GM23338 (cell line): ENCODE results near the gene HYAL1. TPM values are rescaled to one million over a fixed set of nuclear protein-coding genes. Genes with fewer than 3 reads are reported as not detected.

Experiments
- ATAC-seq: fragments of 200-7000 bp; cut with Tn5 transposase; 3 replicates; pipeline ENCODE4 v1.9.1; 2020
- DNase-seq: peaks from one replicate; pipeline ENCODE4 v3.0.0-alpha.2; 2015; ENCODE audit warnings: low spot score
- H2AFZ ChIP-seq: fragments of 200-600 bp; sonication (generic); 2 replicates; pipeline ENCODE4 v1.8.0; 2016; ENCODE audit warnings: antibody characterized with exemption, mild to moderate bottlenecking, moderate library complexity
- H3F3A ChIP-seq: fragments of 200-600 bp; sonication (generic); replicated peaks from 2 replicates; pipeline ENCODE4 v1.8.0; 2017; ENCODE audit warnings: antibody characterized with exemption, mixed run types, low read depth
- H3K27ac ChIP-seq: fragments of 200-600 bp; sonication (generic); 2 replicates; pipeline ENCODE4 v1.6.1; 2016; ENCODE audit warnings: low read depth
- H3K27me3 ChIP-seq: fragments of 200-600 bp; sonication (generic); 2 replicates; pipeline ENCODE4 v1.8.0; 2016; ENCODE audit warnings: mild to moderate bottlenecking, mixed run types, moderate library complexity; ENCODE audit not compliant: insufficient read depth
- H3K36me3 ChIP-seq: fragments of 200-600 bp; sonication (generic); 2 replicates; pipeline ENCODE4 v1.8.0; 2016; ENCODE audit warnings: mild to moderate bottlenecking; ENCODE audit not compliant: insufficient read depth
- H3K4me1 ChIP-seq: fragments of 200-600 bp; sonication (generic); 2 replicates; pipeline ENCODE4 v1.8.0; 2016; ENCODE audit warnings: mild to moderate bottlenecking, moderate library complexity; ENCODE audit not compliant: insufficient read depth
- H3K4me2 ChIP-seq: fragments of 200-600 bp; sonication (generic); 2 replicates; pipeline ENCODE4 v1.7.1; 2017; ENCODE audit warnings: mixed run types
- H3K4me3 ChIP-seq: fragments of 200-600 bp; sonication (generic); 2 replicates; pipeline ENCODE4 v1.6.1; 2016; ENCODE audit warnings: mixed run types
- H3K79me2 ChIP-seq: fragments of 200-600 bp; sonication (generic); replicated peaks from 2 replicates; pipeline ENCODE4 v1.8.0; 2017; ENCODE audit warnings: mild to moderate bottlenecking; ENCODE audit not compliant: insufficient read depth
- H3K9me2 ChIP-seq: fragments of 200-600 bp; sonication (generic); 2 replicates; pipeline ENCODE4 v1.8.0; 2017; ENCODE audit not compliant: insufficient read depth
- H4K20me1 ChIP-seq: fragments of 200-600 bp; sonication (generic); replicated peaks from 2 replicates; pipeline ENCODE4 v1.8.0; 2017; ENCODE audit warnings: mild to moderate bottlenecking; ENCODE audit not compliant: insufficient read depth
- H3K27ac Mint-ChIP-seq: 2 replicates; pipeline ENCODE4 v1.8.0; 2020; ENCODE audit warnings: inconsistent platforms, mild to moderate bottlenecking, moderate library complexity, mixed read lengths
- H3K27me3 Mint-ChIP-seq: 3 replicates; pipeline ENCODE4 v1.8.0; 2022; ENCODE audit warnings: low read depth, mild to moderate bottlenecking, moderate library complexity, mixed read lengths, inconsistent platforms; ENCODE audit not compliant: insufficient read depth, poor library complexity
- H3K36me3 Mint-ChIP-seq: 3 replicates; pipeline ENCODE4 v1.8.0; 2021; ENCODE audit warnings: low read depth, mild to moderate bottlenecking, inconsistent platforms, moderate library complexity, mixed read lengths
- H3K4me1 Mint-ChIP-seq: 3 replicates; pipeline ENCODE4 v1.8.0; 2020; ENCODE audit warnings: mild to moderate bottlenecking, inconsistent platforms, mixed read lengths
- H3K4me3 Mint-ChIP-seq: 3 replicates; pipeline ENCODE4 v1.8.0; 2021; ENCODE audit warnings: moderate library complexity, mild to moderate bottlenecking, inconsistent platforms, mixed read lengths
- H3K9me3 Mint-ChIP-seq: 3 replicates; pipeline ENCODE4 v1.8.0; 2020; ENCODE audit warnings: moderate library complexity, mild to moderate bottlenecking, inconsistent platforms, mixed read lengths
- EZH2 ChIP-seq: fragments of 200-600 bp; sonication (generic); IDR thresholded peaks from one replicate; pipeline ENCODE4 v1.8.0; 2017; ENCODE audit warnings: antibody characterized with exemption, mild to moderate bottlenecking, low read depth; ENCODE audit not compliant: unreplicated experiment
- EZH2phosphoT487 ChIP-seq: fragments of 200-600 bp; sonication (generic); IDR thresholded peaks from one replicate; pipeline ENCODE4 v1.8.1; 2018; ENCODE audit warnings: antibody characterized with exemption; ENCODE audit not compliant: unreplicated experiment
- JUNB ChIP-seq: IDR thresholded peaks from one replicate; pipeline ENCODE4 v1.6.1; 2016; ENCODE audit warnings: antibody characterized with exemption; ENCODE audit not compliant: unreplicated experiment
- NANOG ChIP-seq: IDR thresholded peaks from 2 replicates; pipeline ENCODE4 v1.6.1; 2016; ENCODE audit warnings: antibody characterized with exemption, borderline replicate concordance
- POLR2AphosphoS5 ChIP-seq: IDR thresholded peaks from 2 replicates; pipeline ENCODE4 v1.6.1; 2016; ENCODE audit warnings: antibody characterized with exemption, low read depth
- REST ChIP-seq: IDR thresholded peaks from one replicate; pipeline ENCODE4 v1.6.1; 2018; ENCODE audit warnings: antibody characterized with exemption; ENCODE audit not compliant: unreplicated experiment
- STAT1 ChIP-seq: IDR thresholded peaks from one replicate; pipeline ENCODE4 v1.6.1; 2016; ENCODE audit warnings: antibody characterized with exemption; ENCODE audit not compliant: unreplicated experiment
- ZNF462 ChIP-seq: fragments of 250-450 bp; sonication (Bioruptor Pico); IDR thresholded peaks from 2 replicates; pipeline ENCODE4 v1.5.0; 2020; ENCODE audit warnings: mild to moderate bottlenecking, moderate library complexity
- polyA plus RNA-seq: library from polyadenylated mRNA; unstranded; fragments of >200 nt; fragmentation: Nextera tagmentation; extraction: Ambion mirVana; gene quantifications from 2 replicates; pipeline ENCODE4 v1.2.1, GENCODE V29; 2016
- total RNA-seq: library from RNA; depleted of rRNA; stranded (reverse); fragments of >200 nt; shearing (Covaris generic); gene quantifications from 2 replicates; pipeline ENCODE4 v1.2.3, GENCODE V29; 2014
- TF ChIP-seq, protein P1 (sequence below): IDR thresholded peaks from 2 replicates; pipeline ENCODE4 v1.6.1; 2016; ENCODE audit warnings: antibody characterized with exemption

HYAL1 gene
- total and polyA plus RNA-seq, 2 experiments from 2014 or later = 2.1 to 5.0 TPM

GRCh38 chr3:50279255-50280016, 23.9 kb downstream of the HYAL1 start:
- H2AFZ ChIP-seq = no peak overlapping the region
- H3K9me2 ChIP-seq = no peaks in the 10 kb centered on the region
- H3K27ac ChIP-seq = no peak overlapping the region
- no peaks in the 10 kb centered on the region for H3K36me3 ChIP-seq
- peaks cover 32% of the 10 kb centered on the region for H3K27me3 Mint-ChIP-seq
- no peak overlapping the region for H3K4me3 ChIP-seq
- H3K4me2 ChIP-seq = no peak overlapping the region
- peaks cover 10% of the 10 kb centered on the region; the same call in 1 of the 2 replicates for H3F3A ChIP-seq
- H4K20me1 ChIP-seq = no peaks in the 10 kb centered on the region; the same call in 1 of the 2 replicates
- ATAC-seq (no peak), DNase-seq (no peak)
- H3K36me3 Mint-ChIP-seq = no peaks in the 10 kb centered on the region
- peaks cover 13% of the 10 kb centered on the region for H3K4me1 Mint-ChIP-seq
- TF ChIP-seq, protein P1, sequence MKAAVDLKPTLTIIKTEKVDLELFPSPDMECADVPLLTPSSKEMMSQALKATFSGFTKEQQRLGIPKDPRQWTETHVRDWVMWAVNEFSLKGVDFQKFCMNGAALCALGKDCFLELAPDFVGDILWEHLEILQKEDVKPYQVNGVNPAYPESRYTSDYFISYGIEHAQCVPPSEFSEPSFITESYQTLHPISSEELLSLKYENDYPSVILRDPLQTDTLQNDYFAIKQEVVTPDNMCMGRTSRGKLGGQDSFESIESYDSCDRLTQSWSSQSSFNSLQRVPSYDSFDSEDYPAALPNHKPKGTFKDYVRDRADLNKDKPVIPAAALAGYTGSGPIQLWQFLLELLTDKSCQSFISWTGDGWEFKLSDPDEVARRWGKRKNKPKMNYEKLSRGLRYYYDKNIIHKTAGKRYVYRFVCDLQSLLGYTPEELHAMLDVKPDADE = no peak
- no peak for TF ChIP-seq EZH2phosphoT487
- TF ChIP-seq NANOG = no peak
- TF ChIP-seq ZNF462 (CRISPR knock-in tag) = no peak
- no peak for TF ChIP-seq JUNB
- no peak for TF ChIP-seq POLR2AphosphoS5
- TF ChIP-seq REST = no peak
- TF ChIP-seq STAT1 = no peak
- no peak for TF ChIP-seq EZH2
- H3K4me3 Mint-ChIP-seq = no peak overlapping the region
- H3K4me1 ChIP-seq = no peaks in the 10 kb centered on the region
- H3K9me3 Mint-ChIP-seq = no peaks in the 10 kb centered on the region
- no peaks in the 10 kb centered on the region for H3K79me2 ChIP-seq
- no peak overlapping the region for H3K27ac Mint-ChIP-seq
- H3K27me3 ChIP-seq = peaks cover 41% of the 10 kb centered on the region
